Measurements from ENCODE around the gene PLXDC1.
"Not testable (repeated sequence)": the region's sequence is repeated elsewhere in the genome, so short reads cannot be mapped to it uniquely, and the experiment has no call there.

The PLXDC1 gene

DNA sequence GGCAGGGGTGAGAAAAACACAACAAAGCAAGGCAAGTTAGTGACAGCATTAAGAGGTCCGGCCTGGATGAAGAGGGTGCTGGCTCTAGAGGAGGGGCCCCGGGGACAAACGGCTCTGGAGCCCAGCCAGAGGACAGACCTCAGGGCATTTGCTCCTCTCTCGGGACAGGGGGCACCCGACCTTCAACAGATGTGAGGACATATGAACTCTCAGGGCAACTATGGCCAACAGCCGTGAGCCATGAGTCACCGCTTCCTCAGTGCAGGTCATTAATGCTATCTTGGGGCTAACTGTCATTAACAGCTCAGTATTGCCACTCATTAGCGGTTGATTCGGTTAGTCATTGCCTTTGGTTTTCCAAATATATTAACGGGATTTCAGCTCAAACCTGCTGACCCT, 24.3 kb upstream of the PLXDC1 start:
- Histone ChIP-seq H3K36me3 (ENCODE audit: control insufficient read depth, low read depth, low read length) (peaks cover 4% of the 10 kb centered on the region), H3K4me3 (ENCODE audit: low read length) (no peak overlapping the region), H3K9ac (ENCODE audit: low read length) (no peak overlapping the region), H3K4me1 (ENCODE audit: control insufficient read depth, low read depth, low read length) (peaks cover 4% of the 10 kb centered on the region), H3K27ac (ENCODE audit: low read length) (no peak overlapping the region), H3K27me3 (ENCODE audit: control insufficient read depth, insufficient read depth, low read length) (no peaks in the 10 kb centered on the region), H3K9me3 (ENCODE audit: control insufficient read depth, low read depth, low read length) (no peaks in the 10 kb centered on the region)

DNA sequence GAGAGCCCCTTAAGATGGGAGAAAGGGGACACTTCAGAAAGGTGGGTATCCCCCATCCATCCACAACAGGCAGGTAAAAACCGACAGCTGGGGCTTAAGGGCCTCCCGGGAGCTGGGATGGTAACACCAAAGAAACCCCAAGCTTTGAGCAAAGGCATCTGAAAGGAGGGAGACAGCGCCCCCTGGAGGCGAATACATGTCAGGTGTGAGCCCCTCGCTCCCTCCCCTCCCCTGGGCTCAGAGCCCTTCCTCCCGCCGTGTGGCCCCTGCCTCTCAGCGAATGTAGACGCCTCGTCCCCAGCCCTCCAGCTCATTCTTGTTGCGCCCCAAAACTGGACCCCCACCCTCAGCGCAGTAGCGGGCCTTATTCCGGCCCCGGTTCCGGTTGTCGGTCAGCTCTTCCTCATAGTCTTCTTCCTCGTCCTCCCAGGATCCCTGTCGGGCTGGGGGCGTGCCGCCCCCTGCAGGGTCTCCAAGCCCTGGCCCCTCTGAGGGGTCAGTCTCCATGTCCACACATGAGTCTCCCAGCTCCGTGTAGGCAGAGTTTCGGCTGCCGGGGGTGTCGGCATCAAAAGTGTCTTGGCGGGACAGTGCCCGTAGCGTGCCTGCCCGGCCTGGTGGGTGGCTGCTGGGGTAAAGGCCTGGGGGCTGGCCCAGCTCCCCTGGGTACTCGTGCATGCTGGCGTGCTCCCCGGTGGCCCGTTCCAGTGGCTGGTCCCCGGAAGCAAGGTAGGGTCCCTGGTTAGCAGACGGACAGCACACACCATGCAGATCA, 23.7 kb upstream of the PLXDC1 start:
- H3K9me3 ChIP-seq (ENCODE audit: control insufficient read depth, low read depth, low read length), result no peaks in the 10 kb centered on the region
- peaks cover 4% of the 10 kb centered on the region for H3K4me1 ChIP-seq (ENCODE audit: control insufficient read depth, low read depth, low read length)
- H3K27me3 ChIP-seq (ENCODE audit: control insufficient read depth, insufficient read depth, low read length), result no peaks in the 10 kb centered on the region
- H3K36me3 ChIP-seq (ENCODE audit: control insufficient read depth, low read depth, low read length), result peaks cover 4% of the 10 kb centered on the region
- no peak overlapping the region for H3K9ac ChIP-seq (ENCODE audit: low read length)
- no peak overlapping the region for H3K27ac ChIP-seq (ENCODE audit: low read length)
- peak overlapping the region; percentile 21 for H3K4me3 ChIP-seq (ENCODE audit: low read length)

DNA sequence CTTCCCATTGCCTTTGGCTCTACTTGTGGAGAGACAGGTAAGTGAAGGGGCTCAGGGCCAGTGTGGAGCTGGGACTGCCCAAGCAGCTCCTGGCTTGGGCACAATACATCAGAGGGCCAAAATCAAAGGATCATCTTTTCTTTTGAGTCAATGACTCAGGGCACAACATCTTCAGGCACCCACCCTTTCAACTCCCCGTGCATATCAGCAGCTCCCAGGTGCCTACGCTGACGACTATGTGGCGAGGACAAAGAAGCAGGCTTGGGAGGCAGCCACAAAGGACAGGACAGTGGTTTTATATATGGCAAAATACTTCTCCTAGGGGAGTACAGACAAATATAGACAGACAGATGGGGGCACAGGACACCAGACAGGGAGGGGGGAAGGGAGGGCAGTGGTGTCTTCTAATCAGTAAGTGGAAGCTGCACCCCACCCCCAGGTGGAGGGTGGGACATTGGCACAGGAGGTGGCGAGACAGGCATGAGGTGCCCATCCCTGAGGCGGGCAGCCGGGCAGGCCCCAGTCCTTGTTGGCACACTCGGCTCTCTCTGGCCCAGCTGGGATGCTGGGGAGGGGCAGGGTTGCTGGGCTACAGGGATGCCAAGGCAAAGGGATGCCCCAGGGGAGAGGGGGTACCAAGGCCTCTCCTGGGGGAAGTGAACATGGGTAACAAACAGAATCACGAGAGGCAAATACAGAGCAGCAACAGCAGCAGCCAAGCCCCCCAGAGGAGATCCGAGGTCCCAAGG, 22.3 kb upstream of the PLXDC1 start:
- Histone ChIP-seq H3K27me3 (ENCODE audit: control insufficient read depth, insufficient read depth, low read length) (peaks cover 5% of the 10 kb centered on the region), H3K4me1 (ENCODE audit: control insufficient read depth, low read depth, low read length) (peaks cover 4% of the 10 kb centered on the region), H3K9me3 (ENCODE audit: control insufficient read depth, low read depth, low read length) (no peaks in the 10 kb centered on the region), H3K4me3 (ENCODE audit: low read length) (no peak overlapping the region), H3K36me3 (ENCODE audit: control insufficient read depth, low read depth, low read length) (peaks cover 4% of the 10 kb centered on the region), H3K27ac (ENCODE audit: low read length) (no peak overlapping the region), H3K9ac (ENCODE audit: low read length) (no peak overlapping the region)

DNA sequence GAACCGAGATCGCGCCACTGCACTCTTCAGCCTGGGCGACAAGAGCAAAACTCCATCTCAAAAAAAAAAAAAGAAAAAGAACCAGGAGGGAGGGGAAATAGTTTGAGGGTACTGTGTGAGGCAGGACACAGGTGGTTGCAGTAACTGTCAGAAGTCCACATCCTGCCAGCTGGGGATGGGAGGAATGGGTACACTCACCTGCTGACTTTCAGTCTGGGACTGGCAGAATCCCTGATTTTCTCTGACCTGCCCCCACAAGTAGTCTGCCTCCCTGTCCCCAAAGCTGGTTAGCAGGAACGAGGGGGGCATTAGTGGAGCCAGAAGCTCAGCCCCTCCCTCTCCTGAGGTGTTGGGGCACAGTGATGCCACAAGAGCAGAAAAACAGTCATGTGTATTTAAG, 21.6 kb upstream of the PLXDC1 start:
- H3K36me3 ChIP-seq (ENCODE audit: control insufficient read depth, low read depth, low read length), result no peaks in the 10 kb centered on the region
- H3K4me3 ChIP-seq (ENCODE audit: low read length), result no peak overlapping the region
- H3K4me1 ChIP-seq (ENCODE audit: control insufficient read depth, low read depth, low read length), result peaks cover 4% of the 10 kb centered on the region
- H3K9ac ChIP-seq (ENCODE audit: low read length), result no peak overlapping the region
- H3K9me3 ChIP-seq (ENCODE audit: control insufficient read depth, low read depth, low read length), result no peaks in the 10 kb centered on the region
- H3K27me3 ChIP-seq (ENCODE audit: control insufficient read depth, insufficient read depth, low read length), result peaks cover 5% of the 10 kb centered on the region
- no peak overlapping the region for H3K27ac ChIP-seq (ENCODE audit: low read length)

DNA sequence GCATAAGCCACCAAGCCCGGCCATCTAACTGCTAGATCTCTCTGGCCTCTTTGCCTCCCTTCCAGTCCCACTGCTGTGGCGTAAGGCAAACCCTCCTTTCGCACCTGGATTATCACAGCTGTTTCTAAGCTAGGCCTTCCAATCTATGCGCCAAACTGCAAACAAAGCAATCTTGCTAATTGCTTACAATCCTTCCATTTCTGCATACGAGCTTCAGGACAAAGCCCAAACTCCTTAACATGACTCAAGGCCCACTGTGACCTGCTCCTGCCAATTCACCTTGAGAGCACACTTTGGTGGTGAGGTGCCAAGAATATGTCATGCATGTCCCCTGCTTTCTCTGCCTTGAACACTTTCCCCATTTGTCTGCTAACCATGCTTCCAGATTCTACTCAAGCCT, 20.5 kb upstream of the PLXDC1 start:
- H3K27ac ChIP-seq (ENCODE audit: low read length), result no peak overlapping the region
- peaks cover 12% of the 10 kb centered on the region for H3K27me3 ChIP-seq (ENCODE audit: control insufficient read depth, insufficient read depth, low read length)
- H3K36me3 ChIP-seq (ENCODE audit: control insufficient read depth, low read depth, low read length), result no peaks in the 10 kb centered on the region
- no peak overlapping the region for H3K9ac ChIP-seq (ENCODE audit: low read length)
- H3K4me3 ChIP-seq (ENCODE audit: low read length), result no peak overlapping the region
- no peaks in the 10 kb centered on the region for H3K9me3 ChIP-seq (ENCODE audit: control insufficient read depth, low read depth, low read length)
- peaks cover 4% of the 10 kb centered on the region for H3K4me1 ChIP-seq (ENCODE audit: control insufficient read depth, low read depth, low read length)

DNA sequence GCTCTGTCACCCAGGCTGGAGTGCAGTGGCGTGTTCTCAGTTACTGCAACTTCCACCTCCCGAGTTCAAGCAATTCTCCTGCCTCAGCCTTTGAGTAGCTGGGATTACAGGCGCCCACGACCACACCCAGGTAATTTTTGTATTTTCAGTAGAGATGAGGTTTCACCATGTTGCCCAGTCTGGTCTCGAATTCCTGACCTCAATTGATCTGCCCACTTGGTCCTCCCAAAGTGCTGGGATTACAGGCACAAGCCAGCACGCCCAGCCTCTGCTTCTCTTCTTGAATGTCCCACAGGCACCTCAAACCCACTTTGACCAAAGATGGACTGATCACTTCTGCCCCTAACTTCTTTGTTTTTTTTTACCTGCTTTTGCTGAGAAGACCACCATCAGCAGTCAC, 19.1 kb upstream of the PLXDC1 start:
- H3K9me3 ChIP-seq (ENCODE audit: control insufficient read depth, low read depth, low read length), result no peaks in the 10 kb centered on the region
- peaks cover 4% of the 10 kb centered on the region for H3K4me1 ChIP-seq (ENCODE audit: control insufficient read depth, low read depth, low read length)
- peaks cover 26% of the 10 kb centered on the region for H3K27me3 ChIP-seq (ENCODE audit: control insufficient read depth, insufficient read depth, low read length)
- no peak overlapping the region for H3K27ac ChIP-seq (ENCODE audit: low read length)
- no peak overlapping the region for H3K4me3 ChIP-seq (ENCODE audit: low read length)
- no peaks in the 10 kb centered on the region for H3K36me3 ChIP-seq (ENCODE audit: control insufficient read depth, low read depth, low read length)
- no peak overlapping the region for H3K9ac ChIP-seq (ENCODE audit: low read length)

DNA sequence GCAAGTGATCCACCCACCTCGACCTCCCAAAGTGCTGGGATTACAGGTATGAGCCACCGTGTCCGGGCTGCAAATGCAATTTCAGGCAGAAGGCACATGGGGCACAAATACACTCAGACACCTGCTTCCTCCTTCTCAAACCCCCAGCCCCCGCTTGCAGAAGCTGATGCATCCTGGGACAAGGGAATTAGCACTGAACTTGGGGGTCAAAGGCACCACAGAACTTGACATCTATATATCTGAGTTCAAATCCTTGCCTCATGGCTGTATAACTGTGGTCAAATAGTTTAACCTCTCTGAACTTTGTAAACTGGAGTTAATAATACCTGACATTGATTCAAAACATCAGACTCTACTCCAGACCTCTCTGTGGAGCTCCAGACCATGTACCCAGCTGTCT, 18.7 kb upstream of the PLXDC1 start:
- Histone ChIP-seq H3K9ac (ENCODE audit: low read length) (no peak overlapping the region), H3K9me3 (ENCODE audit: control insufficient read depth, low read depth, low read length) (no peaks in the 10 kb centered on the region), H3K27me3 (ENCODE audit: control insufficient read depth, insufficient read depth, low read length) (peaks cover 31% of the 10 kb centered on the region), H3K4me3 (ENCODE audit: low read length) (no peak overlapping the region), H3K27ac (ENCODE audit: low read length) (no peak overlapping the region), H3K36me3 (ENCODE audit: control insufficient read depth, low read depth, low read length) (no peaks in the 10 kb centered on the region), H3K4me1 (ENCODE audit: control insufficient read depth, low read depth, low read length) (peaks cover 1% of the 10 kb centered on the region)

DNA sequence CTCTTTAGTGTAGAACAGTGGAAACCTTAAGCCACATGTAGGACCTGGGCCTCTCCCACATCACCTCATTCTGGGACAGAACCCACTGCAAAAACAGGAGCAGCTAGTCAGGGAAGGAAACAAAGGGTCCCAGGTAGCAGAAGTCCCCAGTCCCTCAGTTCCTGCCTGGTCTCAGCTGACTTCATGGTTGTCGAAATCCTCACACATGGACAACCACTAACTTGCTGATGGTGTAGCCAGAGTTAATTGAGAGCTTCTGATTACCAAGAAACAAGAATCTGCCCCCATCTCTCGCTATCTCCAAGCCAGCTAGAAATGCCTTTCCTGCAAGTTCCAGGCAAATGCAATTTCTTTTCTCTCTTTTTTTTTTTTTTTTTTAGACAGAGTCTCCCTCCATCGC, 18.1 kb upstream of the PLXDC1 start:
- Histone ChIP-seq H3K27ac (ENCODE audit: low read length) (no peak overlapping the region), H3K27me3 (ENCODE audit: control insufficient read depth, insufficient read depth, low read length) (peaks cover 34% of the 10 kb centered on the region), H3K4me3 (ENCODE audit: low read length) (no peak overlapping the region), H3K36me3 (ENCODE audit: control insufficient read depth, low read depth, low read length) (no peaks in the 10 kb centered on the region), H3K9me3 (ENCODE audit: control insufficient read depth, low read depth, low read length) (no peaks in the 10 kb centered on the region), H3K9ac (ENCODE audit: low read length) (no peak overlapping the region), H3K4me1 (ENCODE audit: control insufficient read depth, low read depth, low read length) (no peaks in the 10 kb centered on the region)

DNA sequence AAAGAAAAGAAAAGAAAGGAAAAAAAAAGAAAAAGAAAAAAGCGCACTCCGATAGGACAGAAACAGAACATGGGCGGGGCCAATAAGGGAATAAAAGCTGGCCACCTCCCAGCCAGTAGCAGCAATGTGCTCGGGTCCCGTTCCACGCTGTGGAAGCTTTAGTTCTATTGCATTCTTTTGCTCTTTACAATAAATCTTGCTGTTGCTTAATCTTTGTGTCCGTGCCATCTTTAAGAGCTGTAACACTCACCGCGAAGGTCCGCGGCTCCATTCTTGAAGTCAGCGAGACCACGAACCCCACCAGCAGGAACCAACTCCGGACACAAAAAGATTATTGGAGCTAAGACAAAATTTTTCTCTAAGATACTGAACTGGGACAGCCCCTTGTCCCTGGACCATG, 17.7 kb upstream of the PLXDC1 start:
- no peak overlapping the region for H3K9ac ChIP-seq (ENCODE audit: low read length)
- H3K4me3 ChIP-seq (ENCODE audit: low read length), result no peak overlapping the region
- H3K9me3 ChIP-seq (ENCODE audit: control insufficient read depth, low read depth, low read length), result no peaks in the 10 kb centered on the region
- H3K27ac ChIP-seq (ENCODE audit: low read length), result no peak overlapping the region
- peaks cover 34% of the 10 kb centered on the region for H3K27me3 ChIP-seq (ENCODE audit: control insufficient read depth, insufficient read depth, low read length)
- H3K36me3 ChIP-seq (ENCODE audit: control insufficient read depth, low read depth, low read length), result no peaks in the 10 kb centered on the region
- H3K4me1 ChIP-seq (ENCODE audit: control insufficient read depth, low read depth, low read length), result no peaks in the 10 kb centered on the region

DNA sequence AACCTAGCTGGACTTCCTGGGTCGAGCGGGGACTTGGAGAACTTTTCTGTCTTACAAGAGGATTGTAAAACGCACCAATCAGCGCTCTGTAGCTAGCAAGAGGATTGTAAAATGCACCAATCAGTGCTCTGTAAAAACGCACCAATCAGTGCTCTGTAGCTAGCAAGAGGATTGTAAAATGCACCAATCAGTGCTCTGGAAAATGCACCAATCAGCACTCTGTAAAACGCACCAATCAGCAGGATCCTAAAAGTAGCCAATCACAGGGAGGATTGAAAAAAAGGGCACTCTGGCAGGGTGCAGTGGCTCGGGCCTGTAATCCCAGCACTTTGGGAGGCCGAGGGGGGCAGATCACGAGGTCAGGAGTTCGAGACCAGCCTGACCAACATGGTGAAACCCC, 17.1 kb upstream of the PLXDC1 start:
- H3K9ac ChIP-seq (ENCODE audit: low read length); H3K4me3 ChIP-seq (ENCODE audit: low read length); H3K4me1 ChIP-seq (ENCODE audit: control insufficient read depth, low read depth, low read length); H3K9me3 ChIP-seq (ENCODE audit: control insufficient read depth, low read depth, low read length); H3K27ac ChIP-seq (ENCODE audit: low read length); H3K36me3 ChIP-seq (ENCODE audit: control insufficient read depth, low read depth, low read length): not testable (repeated sequence)
- H3K27me3 ChIP-seq (ENCODE audit: control insufficient read depth, insufficient read depth, low read length), result peaks cover 34% of the 10 kb centered on the region

DNA sequence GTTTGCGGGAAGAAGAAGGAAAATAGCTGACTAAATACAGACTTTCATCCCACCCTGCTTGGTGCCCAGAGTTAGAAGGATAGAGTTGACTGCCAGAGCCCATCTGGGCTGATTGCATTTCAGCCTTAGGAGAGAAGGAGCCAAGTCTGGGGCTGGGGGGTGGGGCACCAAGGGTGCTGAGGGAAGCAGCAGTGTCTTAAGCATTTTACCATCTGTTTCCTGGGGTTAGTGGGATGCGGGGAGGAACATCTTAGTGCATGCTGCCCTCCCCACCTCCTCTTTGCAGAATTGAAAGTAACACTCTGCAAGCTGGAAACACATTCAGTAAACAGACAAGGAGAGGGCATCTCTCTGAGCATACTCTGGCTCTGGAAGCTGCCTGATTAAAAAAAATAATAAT, 16.0 kb upstream of the PLXDC1 start:
- no peak overlapping the region for H3K4me3 ChIP-seq (ENCODE audit: low read length)
- H3K9me3 ChIP-seq (ENCODE audit: control insufficient read depth, low read depth, low read length), result no peaks in the 10 kb centered on the region
- H3K27ac ChIP-seq (ENCODE audit: low read length), result no peak overlapping the region
- H3K9ac ChIP-seq (ENCODE audit: low read length), result no peak overlapping the region
- H3K4me1 ChIP-seq (ENCODE audit: control insufficient read depth, low read depth, low read length), result no peaks in the 10 kb centered on the region
- peaks cover 34% of the 10 kb centered on the region for H3K27me3 ChIP-seq (ENCODE audit: control insufficient read depth, insufficient read depth, low read length)
- H3K36me3 ChIP-seq (ENCODE audit: control insufficient read depth, low read depth, low read length), result no peaks in the 10 kb centered on the region

All from iPS-18a (cell line).